HCT116 (cell line): ENCODE data around the gene POLR2H. TPM values are rescaled to one million over a fixed set of nuclear protein-coding genes. Genes with fewer than 3 reads are reported as not detected.
A peak's percentile ranks its signal among the peaks of the same experiment; 100 is the strongest.

ENCODE experiments used
- ATAC-seq: fragments of 200-7000 bp; cut with Tn5 transposase; 2 replicates; pipeline ENCODE4 v1.9.1; 2020; ENCODE audit warnings: mild to moderate bottlenecking, moderate library complexity
- BruUV-seq: library from RNA; stranded (reverse); fragments of 400-500 nt; replicated peaks from 2 replicates; lab custom pipeline; 2021; lab: Mats Ljungman, UMichigan
- CTCF ChIA-PET: fragments of 300-600 bp; sonication (Branson Sonifier 250); formaldehyde crosslinking; loops from one replicate; lab custom pipeline; 2021; ENCODE audit warnings: antibody characterized with exemption; lab: Charles Lee
- POLR2A ChIA-PET: fragments of 300-600, 350-600 bp; sonication (Branson Sonifier 250); formaldehyde crosslinking; loops from one replicate; lab custom pipeline; 2021; ENCODE audit warnings: antibody characterized with exemption; lab: Charles Lee
- RAD21 ChIA-PET, 2 experiments: fragments of 300-600 bp; sonication (Branson Sonifier 250); formaldehyde crosslinking; loops; one replicate each; lab custom pipeline; 2023; ENCODE audit warnings: low total read pairs in 2 of 2; ENCODE audit not compliant: uncharacterized antibody in 2 of 2, unreplicated experiment in 2 of 2, low non-redundant PET in 1 of 2; lab: Charles Lee
- DNase-seq: peaks from one replicate; pipeline ENCODE4 v3.0.0-alpha.2; 2010; ENCODE audit warnings: low read depth, low spot score
- H2AFZ ChIP-seq: fragments of 200-600 bp; shearing (Covaris generic), sonication (generic); 2 replicates; pipeline ENCODE4 v1.6.1; 2017; ENCODE audit warnings: low read depth, mixed run types, mixed read lengths, antibody characterized with exemption, low read length; ENCODE audit not compliant: poor library complexity, severe bottlenecking
- H3K27ac ChIP-seq: 2 replicates; pipeline ENCODE4 v1.5.1; 2012; ENCODE audit warnings: low read depth, low read length
- H3K27me3 ChIP-seq: fragments of 200-600 bp; sonication (generic); 2 replicates; pipeline ENCODE4 v1.6.1; 2016; ENCODE audit warnings: mixed run types, low read length, mixed read lengths; ENCODE audit not compliant: insufficient read depth
- H3K36me3 ChIP-seq, 2 experiments: fragments of 200-500 bp in 1 of 2; fragments of 200-600 bp in 1 of 2; sonication (Bioruptor generic) in 1 of 2; sonication (generic) in 1 of 2; 2 replicates each; pipeline versions ENCODE4 v1.5.1 to v1.6.1; 2014 to 2016; ENCODE audit warnings: low read length in 2 of 2, inconsistent platforms in 1 of 2, mixed read lengths in 1 of 2, mixed run types in 1 of 2; ENCODE audit not compliant: insufficient read depth in 2 of 2, control insufficient read depth in 1 of 2
- H3K4me1 ChIP-seq, 2 experiments: fragments of 200-600 bp in 1 of 2; sonication (generic) in 1 of 2; 2 replicates each; pipeline versions ENCODE4 v1.5.1 to v1.6.1; 2012 to 2017; ENCODE audit warnings: low read length in 2 of 2, inconsistent platforms in 1 of 2, mild to moderate bottlenecking in 1 of 2, mixed read lengths in 1 of 2, mixed run types in 1 of 2, moderate library complexity in 1 of 2; ENCODE audit not compliant: insufficient read depth in 2 of 2, control insufficient read depth in 1 of 2
- H3K4me2 ChIP-seq: fragments of 200-600 bp; sonication (generic); 2 replicates; pipeline ENCODE4 v1.6.1; 2017; ENCODE audit warnings: mixed run types, low read length, mixed read lengths
- H3K4me3 ChIP-seq, 2 experiments: fragments of 200-600 bp in 1 of 2; sonication (generic) in 1 of 2; replicated peaks in 1 of 2; 2 replicates each; pipeline ENCODE4 v1.5.1; 2011 to 2016; ENCODE audit warnings: low read length in 2 of 2, control low read depth in 1 of 2, low read depth in 1 of 2, mild to moderate bottlenecking in 1 of 2, mixed read lengths in 1 of 2, mixed run types in 1 of 2
- H3K79me2 ChIP-seq: fragments of 200-600 bp; sonication (generic); 2 replicates; pipeline ENCODE4 v1.6.1; 2017; ENCODE audit warnings: mild to moderate bottlenecking, mixed run types, low read length, moderate library complexity, mixed read lengths; ENCODE audit not compliant: insufficient read depth
- H3K9ac ChIP-seq: fragments of 200-600 bp; sonication (generic); 2 replicates; pipeline ENCODE4 v1.6.1; 2016; ENCODE audit warnings: low read length, mixed read lengths
- H3K9me2 ChIP-seq: fragments of 200-600 bp; sonication (generic), shearing (Covaris generic); 2 replicates; pipeline ENCODE4 v1.6.1; 2017; ENCODE audit warnings: mixed run types, mild to moderate bottlenecking, moderate library complexity; ENCODE audit not compliant: insufficient read depth
- H3K9me3 ChIP-seq, 2 experiments: fragments of 200-500 bp in 1 of 2; fragments of 200-600 bp in 1 of 2; sonication (Bioruptor generic) in 1 of 2; sonication (generic) in 1 of 2; 2 replicates each; pipeline ENCODE4 v1.6.1; 2014 to 2017; ENCODE audit warnings: low read length in 2 of 2, mixed read lengths in 2 of 2, inconsistent platforms in 1 of 2, low read depth in 1 of 2, mild to moderate bottlenecking in 1 of 2, mixed run types in 1 of 2, moderate library complexity in 1 of 2; ENCODE audit not compliant: control insufficient read depth in 1 of 2, insufficient read depth in 1 of 2
- H4K20me1 ChIP-seq: fragments of 200-600 bp; sonication (generic), shearing (Covaris generic); 2 replicates; pipeline ENCODE4 v1.6.1; 2017; ENCODE audit warnings: mixed run types, mild to moderate bottlenecking, moderate library complexity; ENCODE audit not compliant: insufficient read depth
- EGR1 ChIP-seq: IDR thresholded peaks from 2 replicates; pipeline ENCODE4 v1.6.1; 2012; ENCODE audit warnings: low read depth
- ELF1 ChIP-seq: IDR thresholded peaks from 2 replicates; pipeline ENCODE4 v1.6.1; 2012; ENCODE audit warnings: low read depth, borderline replicate concordance
- FOSL1 ChIP-seq: IDR thresholded peaks from 2 replicates; pipeline ENCODE4 v1.6.1; 2012; ENCODE audit warnings: low read depth
- POLR2A ChIP-seq: IDR thresholded peaks from 2 replicates; pipeline ENCODE4 v1.7.0; 2011; ENCODE audit warnings: borderline replicate concordance; ENCODE audit not compliant: insufficient read depth, insufficient read length; ENCODE audit errors: extremely low read depth
- POLR2AphosphoS5 ChIP-seq: IDR thresholded peaks from 2 replicates; pipeline ENCODE4 v1.6.1; 2011; ENCODE audit warnings: mild to moderate bottlenecking, low read depth, low read length, moderate library complexity
- REST ChIP-seq: IDR thresholded peaks from 2 replicates; pipeline ENCODE4 v1.6.1; 2012; ENCODE audit warnings: low read depth
- SRF ChIP-seq: IDR thresholded peaks from 2 replicates; pipeline ENCODE4 v1.6.1; 2012; ENCODE audit warnings: low read depth
- TCF7L2 ChIP-seq: IDR thresholded peaks from 2 replicates; pipeline ENCODE4 v1.7.0; 2011; ENCODE audit warnings: borderline replicate concordance, inconsistent platforms; ENCODE audit not compliant: insufficient read depth, insufficient read length; ENCODE audit errors: extremely low read depth
- intact Hi-C: fragments of 100-400 bp; cut with micrococcal nuclease; formaldehyde crosslinking; loops from 2 replicates; pipeline ENCODE4 v1.10.0; 2022
- total RNA-seq: library from RNA; stranded (reverse); gene quantifications from one replicate; pipeline ENCODE4 v1.2.1, GENCODE V29; 2021; ENCODE audit not compliant: unreplicated experiment

The POLR2H gene
- total RNA-seq, 1 experiment from 2014 or later: 156 TPM

GRCh38 chr3:184333700-184334099 is 27.8 kb upstream of the POLR2H start (continued):
- no peak for TF ChIP-seq TCF7L2
- TF ChIP-seq, all 23 proteins: peak for 0

DNA sequence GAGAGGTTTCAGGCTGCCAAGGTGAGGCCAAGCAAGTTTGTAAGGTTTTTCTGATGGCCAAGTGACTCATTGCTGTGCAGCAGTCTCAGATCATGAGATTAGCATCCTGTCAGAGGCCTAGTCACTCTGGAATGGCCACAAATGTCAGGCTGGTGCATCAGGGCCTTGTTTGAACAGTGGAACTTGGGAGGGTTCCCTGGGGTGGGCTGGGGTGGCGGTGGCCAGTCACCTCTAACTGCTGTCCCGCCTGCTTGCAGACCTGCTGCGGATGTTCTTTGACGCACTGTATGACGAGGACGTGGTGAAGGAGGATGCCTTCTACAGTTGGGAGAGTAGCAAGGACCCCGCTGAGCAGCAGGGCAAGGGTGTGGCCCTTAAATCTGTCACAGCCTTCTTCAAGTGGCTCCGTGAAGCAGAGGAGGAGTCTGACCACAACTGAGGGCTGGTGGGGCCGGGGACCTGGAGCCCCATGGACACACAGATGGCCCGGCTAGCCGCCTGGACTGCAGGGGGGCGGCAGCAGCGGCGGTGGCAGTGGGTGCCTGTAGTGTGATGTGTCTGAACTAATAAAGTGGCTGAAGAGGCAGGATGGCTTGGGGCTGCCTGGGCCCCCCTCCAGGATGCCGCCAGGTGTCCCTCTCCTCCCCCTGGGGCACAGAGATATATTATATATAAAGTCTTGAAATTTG is 26.9 kb upstream of the POLR2H start:
- ChIA-PET POLR2A (no interaction called here), CTCF (interaction anchor here (1.3 kb wide), 1 partner anchor 46 kb away, joined by 3 read pairs; no protein-coding TSS in a partner anchor)
- peak overlapping the region; percentile 1 for H3K9ac ChIP-seq
- peaks cover 36 to 51% of the 10 kb centered on the region in 2 experiments for H3K36me3 ChIP-seq
- intact Hi-C loops: no loop called here
- H3K4me1 ChIP-seq: peaks cover 2 to 72% of the 10 kb centered on the region in 2 experiments; a peak in 3 of 4 replicates
- ATAC-seq (no peak), DNase-seq (no peak)
- no peaks in the 10 kb centered on the region for H3K27me3 ChIP-seq
- no peak overlapping the region for H3K4me3 ChIP-seq
- H3K79me2 ChIP-seq: peaks cover 60% of the 10 kb centered on the region
- TF ChIP-seq POLR2A: no peak
- no peak for TF ChIP-seq ELF1
- TF ChIP-seq POLR2AphosphoS5: no peak
- no peak for TF ChIP-seq SRF
- no peak for TF ChIP-seq REST
- no peak for TF ChIP-seq FOSL1
- no peak for TF ChIP-seq EGR1
- TF ChIP-seq, all 23 proteins: peak for 0
- Histone ChIP-seq H3K9me3 (no peaks in the 10 kb centered on the region), H2AFZ (no peak overlapping the region), H3K27ac (peak overlapping the region; percentile 85; the same call in 1 of the 2 replicates), H3K4me2 (peak overlapping the region; percentile 90; the same call in 1 of the 2 replicates), H4K20me1 (peaks cover 28% of the 10 kb centered on the region; the same call in 1 of the 2 replicates), H3K9me2 (no peaks in the 10 kb centered on the region)
- RAD21 ChIA-PET: no interaction called here
- BruUV-seq: no TSS peak
